ENCODE measurements around the gene DDX27. TPM values are rescaled to one million over a fixed set of nuclear protein-coding genes. Genes with fewer than 3 reads are reported as not detected.
"Not testable (repeated sequence)": the region's sequence is repeated elsewhere in the genome, so short reads cannot be mapped to it uniquely, and the experiment has no call there.

The DDX27 gene
- total and polyA plus RNA-seq, 4 experiments from 2014 or later = 21.6 to 60.4 (median 53.7) TPM

GRCh38 chr20:49218739-49219090, 501 bp upstream of the DDX27 start:
- H3K36me3 ChIP-seq (ENCODE audit: insufficient read depth, low read length) = peaks cover 17% of the 10 kb centered on the region
- H3K4me1 Mint-ChIP-seq = peaks cover 17 to 39% (median 25%) of the 10 kb centered on the region in 4 donors
- H3K36me3 Mint-ChIP-seq = peaks cover 13 to 30% of the 10 kb centered on the region in 2 donors
- H3K9me3 ChIP-seq (ENCODE audit: control insufficient read depth in 1 of 2, low read length in 2 of 2); H3K27me3 ChIP-seq (ENCODE audit: insufficient read depth, low read length); DNase-seq; H3K27me3 Mint-ChIP-seq; H3K4me3 ChIP-seq (ENCODE audit: low read length in 2 of 2); H3K9me3 Mint-ChIP-seq: not testable (repeated sequence)
- peaks cover 30% of the 10 kb centered on the region for H3K4me1 ChIP-seq (ENCODE audit: insufficient read depth, low read length)
- H3K4me3 Mint-ChIP-seq = peak overlapping the region in 6 of 8 donors; percentile 90 to 100 (median 96)
- intact Hi-C loops (cut with micrococcal nuclease) = loop anchor here (1.0 to 2.0 kb wide), 4 partner anchors 30 to 180 kb away; partner anchors contain the start of genes CSE1L, STAU1 and ZNFX1
- ChIA-PET POLR2A (ENCODE audit: partially characterized antibody) (interaction anchor here (0.6 to 2.2 kb wide), 12 partner anchors 15 to 173 kb away, joined by 3 to 16 read pairs (median 5); partner anchors contain the start of genes CSE1L and ZNFX1), CTCF (ENCODE audit: partially characterized antibody) (interaction anchor here (0.7 to 7.1 kb wide), 9 partner anchors 13 to 104 kb away, joined by 3 to 237 read pairs (median 4); no protein-coding TSS in a partner anchor)
- H3K27ac ChIP-seq (ENCODE audit: low read depth, low read length) = peak overlapping the region; percentile 94
- H3K27ac Mint-ChIP-seq = peak overlapping the region; percentile 85 to 100 (median 99)

GRCh38 chr20:49219924-49220831, 962 bp downstream of the DDX27 start:
- Histone ChIP-seq H3K9me3 (ENCODE audit: control insufficient read depth in 1 of 2, low read length in 2 of 2) (no peaks in the 10 kb centered on the region), H3K27me3 (ENCODE audit: insufficient read depth, low read length) (no peaks in the 10 kb centered on the region), H3K27ac (ENCODE audit: low read depth, low read length) (peak overlapping the region; percentile 94), H3K4me3 (ENCODE audit: low read length in 2 of 2) (peak overlapping the region; percentile 83 to 87), H3K36me3 (ENCODE audit: insufficient read depth, low read length) (peaks cover 31% of the 10 kb centered on the region), H3K4me1 (ENCODE audit: insufficient read depth, low read length) (peaks cover 30% of the 10 kb centered on the region)
- intact Hi-C loops (cut with micrococcal nuclease) = loop anchor here (1.0 to 2.0 kb wide), 4 partner anchors 32 to 181 kb away; partner anchors contain the start of genes CSE1L, STAU1 and ZNFX1
- Mint-ChIP-seq H3K9me3 (peaks cover 0 to 1% (median 0%) of the 10 kb centered on the region in 8 donors), H3K27ac (peak overlapping the region; percentile 85 to 100 (median 99)), H3K4me1 (peaks cover 18 to 39% (median 26%) of the 10 kb centered on the region in 4 donors), H3K27me3 (no peaks in the 10 kb centered on the region), H3K4me3 (peak overlapping the region; percentile 90 to 100 (median 95)), H3K36me3 (peaks cover 24 to 43% of the 10 kb centered on the region in 2 donors)
- DNase-seq = no peak
- CTCF ChIA-PET (ENCODE audit: partially characterized antibody) = interaction anchor here (1.7 to 7.1 kb wide), 2 partner anchors 25 to 90 kb away, joined by 13 to 237 read pairs; no protein-coding TSS in a partner anchor
- POLR2A ChIA-PET (ENCODE audit: partially characterized antibody) = interaction anchor here (1.4 to 2.2 kb wide), 5 partner anchors 31 to 87 kb away, joined by 4 to 16 read pairs (median 8); partner anchors contain the start of gene ZNFX1

GRCh38 chr20:49225896-49226295, 6.7 kb downstream of the DDX27 start:
- Mint-ChIP-seq H3K27me3 (no peaks in the 10 kb centered on the region), H3K36me3 (peaks cover 55 to 74% of the 10 kb centered on the region in 2 donors), H3K9me3 (peaks cover 0 to 1% (median 0%) of the 10 kb centered on the region in 8 donors), H3K4me3 (peak overlapping the region in 1 of 8 donors; percentile 18), H3K27ac (peak overlapping the region in 5 of 7 donors; percentile 22 to 70 (median 59)), H3K4me1 (peaks cover 2 to 19% (median 7%) of the 10 kb centered on the region in 4 donors)
- DNase-seq = no peak
- Histone ChIP-seq H3K4me1 (ENCODE audit: insufficient read depth, low read length) (peaks cover 5% of the 10 kb centered on the region), H3K27me3 (ENCODE audit: insufficient read depth, low read length) (no peaks in the 10 kb centered on the region), H3K9me3 (ENCODE audit: control insufficient read depth in 1 of 2, low read length in 2 of 2) (no peaks in the 10 kb centered on the region), H3K4me3 (ENCODE audit: low read length in 2 of 2) (no peak overlapping the region), H3K36me3 (ENCODE audit: insufficient read depth, low read length) (peaks cover 65% of the 10 kb centered on the region), H3K27ac (ENCODE audit: low read depth, low read length) (no peak overlapping the region)
- CTCF ChIA-PET (ENCODE audit: partially characterized antibody) = no interaction called here
- intact Hi-C loops (cut with micrococcal nuclease) = no loop called here
- POLR2A ChIA-PET (ENCODE audit: partially characterized antibody) = no interaction called here

GRCh38 chr20:49228676-49229075, 9.5 kb downstream of the DDX27 start:
- H3K4me3 Mint-ChIP-seq = no peak overlapping the region
- H3K9me3 Mint-ChIP-seq = no peaks in the 10 kb centered on the region
- H3K27me3 ChIP-seq (ENCODE audit: insufficient read depth, low read length) = no peaks in the 10 kb centered on the region
- ChIA-PET CTCF (ENCODE audit: partially characterized antibody) (interaction anchor here (1.0 to 1.4 kb wide), 2 partner anchors 9 to 17 kb away, joined by 3 to 4 read pairs; no protein-coding TSS in a partner anchor), POLR2A (ENCODE audit: partially characterized antibody) (no interaction called here)
- peaks cover 0 to 16% (median 2%) of the 10 kb centered on the region in 4 donors for H3K4me1 Mint-ChIP-seq
- H3K27me3 Mint-ChIP-seq = no peaks in the 10 kb centered on the region
- H3K27ac ChIP-seq (ENCODE audit: low read depth, low read length) = no peak overlapping the region
- intact Hi-C loops (cut with micrococcal nuclease) = no loop called here
- no peak for DNase-seq
- no peaks in the 10 kb centered on the region for H3K9me3 ChIP-seq (ENCODE audit: control insufficient read depth in 1 of 2, low read length in 2 of 2)
- H3K36me3 ChIP-seq (ENCODE audit: insufficient read depth, low read length) = peaks cover 68% of the 10 kb centered on the region
- peaks cover 58 to 80% of the 10 kb centered on the region in 2 donors for H3K36me3 Mint-ChIP-seq
- no peaks in the 10 kb centered on the region for H3K4me1 ChIP-seq (ENCODE audit: insufficient read depth, low read length)
- H3K27ac Mint-ChIP-seq = peak overlapping the region in 1 of 7 donors; percentile 53
- no peak overlapping the region for H3K4me3 ChIP-seq (ENCODE audit: low read length in 2 of 2)

GRCh38 chr20:49229381-49229780, 10.2 kb downstream of the DDX27 start:
- Mint-ChIP-seq H3K4me3 (no peak overlapping the region), H3K4me1 (peaks cover 0 to 13% (median 1%) of the 10 kb centered on the region in 4 donors), H3K36me3 (peaks cover 60 to 82% of the 10 kb centered on the region in 2 donors), H3K9me3 (no peaks in the 10 kb centered on the region), H3K27me3 (no peaks in the 10 kb centered on the region), H3K27ac (peak overlapping the region in 1 of 7 donors; percentile 69)
- Histone ChIP-seq H3K4me1 (ENCODE audit: insufficient read depth, low read length) (no peaks in the 10 kb centered on the region), H3K27ac (ENCODE audit: low read depth, low read length) (no peak overlapping the region), H3K27me3 (ENCODE audit: insufficient read depth, low read length) (no peaks in the 10 kb centered on the region), H3K4me3 (ENCODE audit: low read length in 2 of 2) (no peak overlapping the region), H3K36me3 (ENCODE audit: insufficient read depth, low read length) (peaks cover 68% of the 10 kb centered on the region), H3K9me3 (ENCODE audit: control insufficient read depth in 1 of 2, low read length in 2 of 2) (no peaks in the 10 kb centered on the region)
- intact Hi-C loops (cut with micrococcal nuclease) = no loop called here
- no peak for DNase-seq
- ChIA-PET POLR2A (ENCODE audit: partially characterized antibody) (no interaction called here), CTCF (ENCODE audit: partially characterized antibody) (interaction anchor here (0.7 to 1.2 kb wide), 3 partner anchors 12 to 617 kb away, joined by 3 to 4 read pairs (median 3); no protein-coding TSS in a partner anchor)

- no peak overlapping the region for H3K27ac Mint-ChIP-seq
- Histone ChIP-seq H3K27me3 (ENCODE audit: insufficient read depth, low read length) (no peaks in the 10 kb centered on the region), H3K4me3 (ENCODE audit: low read length in 2 of 2) (no peak overlapping the region), H3K27ac (ENCODE audit: low read depth, low read length) (no peak overlapping the region), H3K36me3 (ENCODE audit: insufficient read depth, low read length) (peaks cover 68% of the 10 kb centered on the region), H3K4me1 (ENCODE audit: insufficient read depth, low read length) (no peaks in the 10 kb centered on the region), H3K9me3 (ENCODE audit: control insufficient read depth in 1 of 2, low read length in 2 of 2) (no peaks in the 10 kb centered on the region)
- intact Hi-C loops (cut with micrococcal nuclease) = no loop called here
- H3K4me3 Mint-ChIP-seq = no peak overlapping the region
- H3K36me3 Mint-ChIP-seq = peaks cover 60 to 82% of the 10 kb centered on the region in 2 donors
- H3K9me3 Mint-ChIP-seq = peaks cover 0 to 3% (median 0%) of the 10 kb centered on the region in 8 donors
- DNase-seq = no peak
- no peaks in the 10 kb centered on the region for H3K27me3 Mint-ChIP-seq
- ChIA-PET POLR2A (ENCODE audit: partially characterized antibody) (no interaction called here), CTCF (ENCODE audit: partially characterized antibody) (interaction anchor here (0.7 to 1.2 kb wide), 2 partner anchors 13 to 616 kb away, joined by 3 read pairs; no protein-coding TSS in a partner anchor)
- peaks cover 0 to 13% (median 4%) of the 10 kb centered on the region in 4 donors for H3K4me1 Mint-ChIP-seq
Measured at GRCh38 chr20:49230021-49230420, 10.8 kb downstream of the DDX27 start.
